ENCODE results near the gene TOGARAM1.

The TOGARAM1 gene

DNA sequence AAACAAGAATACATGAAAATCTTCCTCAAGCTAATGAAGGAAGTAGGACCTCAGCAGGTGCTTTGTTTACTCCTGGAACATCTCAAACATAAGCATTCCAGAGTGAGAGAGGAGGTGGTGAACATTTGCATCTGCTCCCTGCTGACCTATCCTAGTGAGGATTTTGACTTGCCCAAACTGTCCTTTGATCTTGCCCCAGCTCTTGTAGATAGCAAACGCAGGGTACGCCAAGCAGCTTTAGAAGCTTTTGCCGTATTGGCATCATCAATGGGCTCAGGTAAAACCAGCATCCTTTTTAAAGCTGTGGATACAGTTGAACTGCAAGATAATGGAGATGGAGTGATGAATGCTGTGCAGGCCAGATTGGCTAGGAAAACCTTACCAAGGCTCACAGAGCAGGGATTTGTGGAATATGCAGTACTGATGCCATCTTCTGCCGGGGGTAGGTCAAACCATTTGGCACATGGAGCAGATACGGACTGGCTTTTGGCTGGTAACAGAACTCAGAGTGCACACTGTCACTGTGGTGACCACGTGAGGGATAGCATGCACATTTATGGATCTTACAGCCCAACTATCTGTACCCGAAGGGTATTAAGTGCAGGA lies 1.9 kb downstream of the TOGARAM1 start:
- DNase-seq (ENCODE audit: low read depth): no peak

DNA sequence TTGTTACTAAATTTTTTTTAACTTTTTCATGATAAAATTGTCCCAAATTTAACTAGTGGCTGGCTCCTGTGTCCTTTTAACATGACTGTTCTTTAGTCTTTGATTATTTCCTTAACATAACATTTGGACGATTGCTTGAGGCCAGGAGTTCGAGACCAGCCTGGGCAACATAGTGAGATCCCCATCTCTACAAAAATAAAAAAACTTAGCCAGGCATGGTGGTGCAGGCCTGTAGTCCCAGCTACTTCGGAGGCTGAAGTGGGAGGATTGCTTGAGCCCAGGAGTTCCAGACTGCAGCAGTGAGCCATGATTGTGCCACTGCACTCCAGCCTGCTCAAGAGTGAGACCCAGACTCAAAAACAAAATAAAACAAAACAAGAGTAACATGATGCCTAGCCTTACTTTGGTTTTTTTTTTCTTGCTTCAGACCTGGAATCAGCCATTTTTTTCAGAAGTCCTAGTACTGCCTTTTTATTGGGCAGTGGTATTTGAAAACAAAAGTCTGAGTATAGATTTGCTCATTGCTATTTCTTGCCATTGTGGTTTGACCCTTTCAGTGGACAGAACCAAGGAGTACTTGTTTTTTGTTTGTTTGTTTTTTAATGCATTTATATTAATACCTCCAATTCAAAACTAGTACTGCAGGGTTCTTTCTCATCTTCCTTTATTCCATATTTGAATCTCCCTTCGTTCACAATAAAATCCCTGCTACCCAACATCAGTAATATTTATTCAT lies 4.8 kb downstream of the TOGARAM1 start:
- no peak for DNase-seq (ENCODE audit: low read depth)

DNA sequence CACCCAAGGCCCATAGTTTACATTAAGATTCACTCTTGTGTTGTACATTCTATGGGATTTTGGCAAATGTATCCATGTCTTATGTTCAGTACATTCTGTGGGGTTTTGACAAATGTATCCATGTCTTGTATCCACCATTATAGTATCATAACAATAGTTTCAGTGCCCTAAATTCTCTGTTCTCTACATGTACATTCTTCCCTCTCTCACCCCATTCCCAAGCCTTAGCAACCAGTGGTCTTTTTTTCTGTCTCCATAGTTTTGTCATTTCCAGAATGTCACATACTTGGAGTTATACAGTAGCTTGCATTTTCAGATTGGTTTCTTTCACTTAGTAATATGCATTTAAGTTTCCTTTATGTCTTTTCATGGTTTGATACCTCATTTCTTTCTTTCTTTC lies 6.7 kb downstream of the TOGARAM1 start:
- DNase-seq (ENCODE audit: low read depth): no peak

DNA sequence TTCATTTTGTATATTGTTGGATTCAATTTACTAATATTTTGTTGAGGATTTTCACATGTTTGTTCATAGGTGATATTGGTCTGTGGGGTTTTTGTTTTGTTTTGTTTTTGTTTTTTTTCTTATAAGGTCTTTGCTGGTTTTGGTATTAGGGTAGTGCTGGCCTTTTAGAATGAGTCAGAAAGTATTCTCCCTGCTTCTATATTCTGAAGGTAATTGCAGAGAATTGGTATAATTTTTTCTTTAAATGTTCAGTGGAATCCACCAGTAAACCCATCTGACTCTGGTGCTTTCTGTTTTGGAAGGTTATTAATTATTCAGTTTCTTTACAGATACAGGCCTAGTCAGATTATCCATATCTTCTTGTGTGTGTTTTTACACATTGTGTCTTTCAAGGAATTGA lies 8.9 kb downstream of the TOGARAM1 start:
- no peak for DNase-seq (ENCODE audit: low read depth)

DNA sequence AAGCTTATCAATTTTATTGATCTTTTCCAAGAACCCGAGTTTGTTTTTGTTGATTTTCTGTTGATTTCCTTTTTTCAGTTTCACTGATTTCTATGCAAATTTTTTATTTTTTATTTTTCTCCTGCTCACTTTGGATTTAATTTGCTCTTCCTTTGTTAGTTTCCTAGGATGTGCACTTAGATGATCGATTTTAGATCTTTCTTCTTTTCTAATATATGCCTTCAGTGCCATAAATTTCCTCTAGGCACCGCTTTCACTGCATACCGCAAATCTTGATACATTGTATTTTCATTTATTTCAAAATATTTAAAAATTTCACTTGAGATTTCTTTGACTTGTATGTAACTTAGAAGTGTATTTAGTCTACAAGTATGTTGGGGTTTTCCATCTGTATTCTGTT lies 9.5 kb downstream of the TOGARAM1 start:
- no peak for DNase-seq (ENCODE audit: low read depth)

DNA sequence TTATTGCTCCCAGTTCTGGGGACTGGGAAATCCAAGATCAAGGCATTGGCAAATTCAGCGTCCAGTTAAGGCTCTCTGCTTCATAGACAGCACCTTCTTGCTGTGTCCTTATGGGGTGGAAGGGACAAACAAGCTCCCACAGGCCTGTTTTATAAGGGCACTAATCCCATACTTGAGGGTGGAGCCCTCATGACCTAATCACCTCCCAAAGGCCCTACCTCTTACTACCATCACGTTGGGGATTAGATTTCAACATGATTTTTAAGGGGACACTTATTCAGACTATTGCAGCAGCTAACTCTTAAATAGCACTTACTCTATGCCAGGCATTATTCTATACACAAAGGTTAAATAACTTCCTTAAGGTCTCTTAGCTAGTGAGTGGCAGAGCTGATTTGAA lies 17.3 kb downstream of the TOGARAM1 start:
- DNase-seq (ENCODE audit: low read depth): no peak

DNA sequence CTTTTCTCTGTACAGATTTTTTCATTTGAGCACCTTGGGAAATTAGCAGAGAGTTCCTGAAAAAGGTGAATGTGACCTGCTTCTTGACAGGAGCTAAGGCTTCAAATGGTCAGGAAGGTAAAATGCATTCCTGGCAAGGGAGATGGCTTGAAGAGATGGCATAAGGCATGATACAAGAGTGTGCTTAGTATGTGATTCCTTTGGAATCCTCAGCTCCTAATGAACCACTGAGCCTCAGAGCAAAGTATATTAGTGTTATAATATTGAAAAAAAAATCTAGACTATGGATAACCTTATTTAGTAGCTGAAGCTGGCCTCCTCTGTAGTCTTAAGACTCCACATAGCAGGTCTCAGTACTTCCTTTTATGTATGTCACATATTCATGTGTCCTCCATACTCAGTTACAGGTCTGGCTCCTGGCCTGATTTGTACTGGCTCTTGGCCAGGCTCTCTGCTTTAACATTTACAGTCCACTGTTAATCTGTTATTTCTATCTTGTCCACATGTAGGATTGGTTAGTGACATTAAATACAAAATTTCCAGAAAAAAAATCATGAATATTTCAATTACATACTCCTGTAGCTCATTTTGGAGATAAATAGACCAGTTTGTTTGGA lies 17.9 kb downstream of the TOGARAM1 start:
- no peak for DNase-seq (ENCODE audit: low read depth)

DNA sequence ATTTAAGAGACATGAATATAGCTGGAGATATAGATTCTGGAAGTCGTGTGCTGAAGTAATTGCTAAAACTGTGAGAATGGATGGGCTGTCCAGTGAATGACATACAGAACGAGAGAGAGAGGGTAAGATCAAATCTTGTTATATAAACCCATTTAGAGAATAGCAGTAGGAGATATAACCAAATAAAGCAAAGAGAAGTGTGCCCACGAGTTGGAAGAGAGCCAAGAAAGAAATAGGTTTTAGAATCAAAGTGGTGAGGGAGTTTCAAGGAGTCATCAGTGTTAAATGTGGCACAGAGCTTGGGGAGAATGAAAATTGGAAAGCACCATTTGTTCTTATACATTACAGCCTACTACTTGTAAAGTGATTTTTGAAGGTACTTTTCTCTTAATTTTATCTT lies 19.2 kb downstream of the TOGARAM1 start:
- DNase-seq (ENCODE audit: low read depth): no peak

DNA sequence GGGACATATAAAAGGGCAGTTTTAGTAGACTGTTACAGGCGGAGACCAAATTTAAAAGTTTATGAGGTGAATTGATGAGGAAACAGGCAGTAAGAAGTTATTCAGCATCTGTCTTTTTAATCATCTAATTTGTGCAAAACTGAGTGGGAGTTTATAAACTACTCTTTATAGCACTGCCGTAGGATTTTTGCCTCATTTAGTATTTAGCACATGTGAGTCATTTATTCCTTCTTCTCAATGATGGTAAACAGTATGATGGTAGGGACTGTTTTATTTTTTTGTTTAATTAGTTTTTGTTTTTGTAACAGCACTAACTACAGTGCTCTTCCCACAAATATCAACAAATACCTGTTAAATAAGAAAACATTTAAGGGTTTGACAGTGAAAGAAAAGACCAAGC lies 20.6 kb downstream of the TOGARAM1 start:
- no peak for DNase-seq (ENCODE audit: low read depth)

DNA sequence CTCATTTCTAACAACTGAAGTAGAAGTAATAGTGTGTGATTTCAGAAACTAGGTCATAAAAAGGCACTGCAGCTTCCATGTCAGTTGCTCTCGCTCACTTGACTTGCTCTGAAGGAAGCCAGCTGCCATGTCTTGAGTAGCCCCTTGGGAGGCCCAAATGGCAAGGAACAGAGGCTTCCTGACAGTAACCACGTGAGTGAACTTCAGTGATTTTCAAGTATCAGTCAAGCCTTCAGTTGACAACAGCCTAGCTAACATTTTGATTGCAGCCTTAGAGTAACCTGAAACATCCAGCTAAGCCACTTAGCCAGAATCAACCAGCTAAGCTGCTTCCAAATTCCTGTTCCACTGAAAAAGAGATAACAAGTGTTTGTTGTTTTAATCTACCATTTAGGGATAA lies 26.7 kb downstream of the TOGARAM1 start:
- DNase-seq (ENCODE audit: low read depth): no peak

DNA sequence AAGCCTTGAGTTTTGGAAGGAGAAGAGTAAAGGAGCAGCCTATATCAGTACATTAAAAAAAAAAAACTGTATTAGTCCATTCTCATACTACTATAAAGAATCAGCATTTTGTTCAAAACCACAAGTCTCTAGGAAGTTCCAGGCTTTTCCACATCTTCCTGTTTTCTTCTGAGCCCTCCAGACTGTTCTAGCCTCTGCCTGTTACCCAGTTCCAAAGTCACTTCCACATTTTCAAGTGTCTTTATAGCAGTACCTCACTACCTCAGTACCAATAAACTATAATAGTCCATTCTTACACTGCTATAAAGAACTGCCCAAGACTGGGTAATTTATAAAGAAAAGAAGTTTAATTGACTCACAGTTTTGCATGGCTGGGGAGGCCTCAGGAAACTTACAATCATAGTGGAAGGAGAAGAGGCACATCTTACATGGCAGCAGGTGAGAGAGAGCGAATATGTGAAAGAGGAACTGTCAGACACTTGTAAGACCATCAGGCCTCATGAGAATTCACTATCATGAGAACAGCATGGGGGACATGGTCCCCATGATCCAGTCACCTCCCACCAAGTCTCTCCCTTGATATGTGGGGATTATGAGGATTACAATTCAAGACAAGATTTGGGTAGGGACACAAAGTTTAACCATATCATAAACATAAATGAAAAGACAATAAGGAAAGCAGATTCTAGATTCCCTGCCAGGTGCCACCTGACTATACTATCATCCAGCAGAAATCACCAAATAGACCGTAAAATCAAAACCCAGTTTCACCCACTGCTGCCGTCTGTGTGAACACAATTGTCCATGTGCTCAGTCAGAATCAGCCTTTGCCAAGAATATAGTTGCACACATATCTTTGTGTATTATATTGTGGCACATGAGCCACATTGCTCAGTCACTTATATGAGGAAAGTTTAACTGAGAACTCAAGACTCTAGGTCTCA lies 27.8 kb downstream of the TOGARAM1 start:
- DNase-seq (ENCODE audit: low read depth): no peak

DNA sequence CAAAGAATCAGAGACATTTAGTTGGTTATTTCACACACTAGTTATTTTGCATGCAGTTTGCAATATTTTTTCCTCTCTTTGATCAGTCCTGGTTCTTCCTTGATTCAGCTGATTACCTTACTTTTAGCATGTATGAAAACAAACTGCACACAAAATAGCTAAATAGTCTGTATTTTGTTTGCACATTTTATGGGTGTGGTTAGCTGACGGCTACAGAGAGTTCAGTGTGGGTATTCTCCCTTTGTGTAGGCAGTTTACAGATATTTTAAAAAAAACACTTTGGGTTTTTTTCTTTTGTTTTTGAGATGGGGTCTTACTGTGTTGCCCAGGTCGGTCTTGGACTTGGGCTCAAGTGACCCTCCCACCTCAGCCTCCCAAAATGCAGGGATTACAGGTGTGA lies 28.5 kb downstream of the TOGARAM1 start:
- DNase-seq (ENCODE audit: low read depth): no peak

DNA sequence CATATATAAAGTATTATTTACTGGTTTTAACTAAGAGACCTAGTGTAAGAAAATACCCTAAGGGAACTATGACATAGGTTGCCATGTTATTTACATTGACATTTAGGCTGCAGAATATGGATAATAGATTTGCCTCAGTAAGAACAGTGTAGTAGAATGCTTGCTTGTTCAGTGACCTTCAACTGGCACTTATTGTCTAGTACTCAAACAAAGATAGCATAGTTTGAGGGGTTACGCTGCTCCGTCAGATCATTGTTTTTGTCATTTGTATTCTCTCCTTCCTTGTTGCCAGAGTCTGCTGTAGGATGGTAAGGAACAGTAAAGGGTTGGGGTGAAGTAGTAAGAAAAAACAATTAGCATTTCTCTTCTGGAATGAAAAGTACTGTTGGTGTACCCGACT lies 33.2 kb downstream of the TOGARAM1 start:
- no peak for DNase-seq (ENCODE audit: low read depth)

DNA sequence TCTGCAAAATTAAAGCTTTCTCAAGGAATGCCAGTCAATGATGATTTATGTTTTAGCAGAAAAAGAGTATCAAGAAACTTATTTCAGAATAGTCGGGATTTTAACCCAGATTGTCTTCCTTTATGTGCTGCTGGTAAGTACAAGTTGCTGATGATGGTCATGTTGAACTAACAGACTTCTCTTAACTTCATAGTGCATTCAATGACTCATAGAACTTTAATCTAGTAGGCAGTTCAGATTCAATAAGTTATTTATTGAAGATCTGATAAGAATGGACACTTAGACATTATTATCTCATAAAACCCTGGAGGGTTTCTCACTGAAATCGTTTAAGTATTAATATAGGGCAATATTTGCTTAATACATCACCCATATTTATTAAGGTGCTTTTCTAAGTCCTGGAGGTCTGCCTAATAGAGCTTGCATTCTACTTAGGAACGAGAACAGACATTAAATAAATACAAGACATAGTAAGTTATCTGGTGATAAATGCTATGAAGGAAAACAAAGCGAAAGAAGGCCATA lies 33.8 kb downstream of the TOGARAM1 start:
- no peak for DNase-seq (ENCODE audit: low read depth)

DNA sequence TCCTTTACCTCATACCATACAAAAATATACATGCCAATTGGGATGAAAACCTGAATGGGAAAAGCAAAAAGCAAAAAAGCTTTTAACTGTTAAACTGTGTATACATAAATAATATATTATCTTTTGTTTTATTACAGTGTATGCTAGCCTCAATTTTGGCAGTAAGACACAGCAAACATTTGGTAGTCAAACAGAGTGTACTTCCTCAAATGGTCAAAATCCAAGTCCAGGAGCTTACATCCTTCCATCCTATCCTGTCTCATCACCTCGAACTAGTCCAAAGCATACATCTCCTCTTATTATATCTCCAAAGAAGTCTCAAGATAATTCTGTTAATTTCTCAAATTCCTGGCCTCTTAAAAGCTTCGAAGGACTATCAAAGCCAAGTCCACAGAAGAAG lies 41.9 kb downstream of the TOGARAM1 start:
- DNase-seq (ENCODE audit: low read depth): no peak

DNA sequence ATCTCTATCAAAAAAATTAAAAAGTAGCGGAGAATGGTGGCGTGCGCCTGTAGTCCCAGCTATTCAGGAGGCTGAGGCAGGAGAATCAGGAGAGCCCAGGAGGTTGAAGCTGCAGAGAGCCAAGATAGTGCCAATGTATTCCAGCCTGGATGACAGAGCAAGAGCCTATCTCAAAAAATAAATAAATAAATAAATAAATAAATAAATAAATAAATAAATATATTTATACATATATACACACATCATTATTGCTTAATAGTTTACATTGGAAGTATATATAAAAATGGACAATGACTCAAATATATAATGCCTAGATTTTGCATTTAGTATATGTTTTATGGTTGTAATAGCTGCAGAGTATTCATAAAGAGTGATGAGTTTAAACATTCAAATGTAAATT lies 53.1 kb downstream of the TOGARAM1 start:
- no peak for DNase-seq (ENCODE audit: low read depth)

DNA sequence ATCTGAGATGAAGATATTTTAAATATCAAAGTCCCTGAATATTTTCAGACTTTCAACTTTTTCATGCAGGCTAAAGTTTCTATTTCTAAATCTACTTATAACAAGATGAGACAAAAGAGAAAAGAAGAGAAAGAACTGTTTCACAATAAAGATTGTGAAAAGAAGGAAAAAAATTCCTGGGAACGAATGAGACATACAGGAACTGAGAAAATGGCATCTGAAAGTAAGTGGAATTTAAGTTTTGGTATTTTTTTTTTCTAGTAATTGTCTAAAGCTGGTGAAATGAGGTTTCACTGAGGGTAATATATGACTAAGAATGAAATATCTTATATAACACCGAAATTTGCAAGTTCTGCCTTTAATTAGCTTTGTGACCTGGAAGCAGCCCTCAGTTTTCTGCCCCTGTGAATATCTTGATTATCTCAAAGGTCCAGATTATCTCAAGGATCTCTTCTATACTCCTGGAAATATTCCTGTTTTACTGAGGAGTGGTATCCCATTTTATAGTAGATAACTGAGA lies 66.2 kb downstream of the TOGARAM1 start:
- DNase-seq (ENCODE audit: low read depth): peak; percentile 9

DNA sequence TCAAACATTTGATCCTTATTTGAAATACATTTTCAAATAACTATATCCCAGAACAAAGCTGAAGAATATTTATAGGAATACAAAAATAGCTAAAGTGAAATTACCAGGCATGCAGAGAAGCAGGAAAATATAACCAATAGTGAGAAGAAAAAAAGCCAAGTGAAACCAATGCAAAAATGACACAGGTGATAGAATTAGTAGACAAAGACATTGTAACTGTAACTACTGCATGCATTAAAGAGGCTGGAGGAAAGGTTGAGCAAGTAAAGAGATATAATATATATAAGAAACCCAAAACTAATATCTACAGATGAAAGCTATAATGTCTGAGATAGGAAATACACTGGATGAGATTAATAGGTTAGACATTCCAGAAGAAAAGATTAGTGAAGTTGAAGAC lies 72.7 kb downstream of the TOGARAM1 start:
- no peak for DNase-seq (ENCODE audit: low read depth)

DNA sequence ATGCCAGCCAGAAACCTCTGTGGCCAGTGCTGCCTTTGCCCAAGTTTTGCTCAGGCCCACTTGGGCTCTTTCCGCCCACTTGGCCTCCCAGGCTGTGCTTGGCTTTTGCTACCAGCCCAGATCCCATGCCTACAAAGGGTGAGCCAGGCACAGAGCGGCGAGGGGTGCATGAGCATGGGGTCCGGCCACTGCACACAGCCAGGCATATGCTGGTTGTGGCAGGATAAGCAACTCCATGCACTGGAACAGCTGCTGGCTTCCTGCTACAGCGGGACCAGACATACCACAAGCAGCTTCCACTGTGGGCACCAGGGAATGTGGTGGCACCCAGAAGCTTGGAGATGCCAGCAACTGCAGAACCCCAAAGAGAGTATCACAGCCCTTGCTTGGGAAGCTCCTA lies 76.3 kb downstream of the TOGARAM1 start:
- DNase-seq (ENCODE audit: low read depth): no peak

DNA sequence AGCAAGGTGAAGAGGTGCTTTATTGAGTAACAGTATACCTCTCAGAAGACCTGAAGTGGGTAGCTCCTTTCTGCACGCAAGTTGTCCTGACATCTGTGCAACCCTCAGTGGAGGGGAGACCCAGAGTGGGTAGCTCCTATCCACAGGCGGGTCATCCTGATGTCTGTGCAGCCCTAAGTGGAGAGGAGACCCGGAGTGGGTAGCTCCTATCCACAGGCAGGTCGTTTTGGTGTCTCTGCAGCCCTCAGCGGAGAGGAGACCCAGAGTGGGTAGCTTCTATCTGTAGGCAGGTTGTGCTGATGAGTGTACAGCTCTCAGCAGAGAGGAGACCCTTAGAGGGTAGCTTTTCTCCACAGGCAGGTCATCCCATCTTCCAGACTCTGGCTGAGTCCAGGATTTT lies 76.9 kb downstream of the TOGARAM1 start:
- no peak for DNase-seq (ENCODE audit: low read depth)

DNA sequence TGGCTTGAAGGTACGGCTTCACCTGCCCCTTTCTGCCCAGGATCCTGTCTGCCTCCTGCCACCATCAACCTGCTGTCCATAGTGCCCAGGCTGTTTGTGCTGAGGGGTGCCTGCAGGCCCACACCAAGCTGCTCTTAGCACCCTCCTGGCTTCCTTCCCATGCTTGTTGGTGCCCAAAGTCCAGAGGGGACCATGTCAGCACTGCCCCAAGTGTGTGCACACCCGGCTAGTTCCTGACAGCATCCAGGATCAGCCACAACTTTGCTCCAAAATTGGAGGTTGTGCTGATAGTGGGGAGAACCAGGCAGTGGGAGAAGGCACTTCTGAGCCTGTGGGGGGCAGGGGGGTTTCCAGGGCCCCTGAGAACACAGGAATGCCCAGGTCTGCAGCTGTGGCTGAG lies 77.4 kb downstream of the TOGARAM1 start:
- no peak for DNase-seq (ENCODE audit: low read depth)

DNA sequence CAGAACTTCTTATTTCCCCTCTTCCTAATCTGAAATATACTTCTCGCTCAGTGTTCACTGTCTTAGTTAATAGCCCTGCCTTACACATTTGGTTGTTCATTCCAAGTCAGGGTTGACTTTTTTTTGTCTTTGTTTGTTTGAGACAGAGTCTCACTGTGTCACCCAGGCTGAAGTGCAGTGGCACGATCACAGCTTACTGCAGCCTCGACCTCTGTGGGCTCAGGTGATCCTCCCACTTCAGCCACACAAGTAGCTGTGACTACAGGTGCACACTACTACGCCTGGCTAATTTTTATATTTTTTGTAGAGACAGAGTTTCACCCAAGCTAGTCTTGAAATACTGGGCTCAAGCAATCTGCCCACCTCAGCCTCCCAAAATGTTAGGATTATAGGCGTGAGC lies 79.7 kb downstream of the TOGARAM1 start:
- DNase-seq (ENCODE audit: low read depth): no peak
